DMS79 treated with DMSO at 0.1 percent for 48 hours (cell line): ENCODE results near the gene CDS2.
"Not testable (repeated sequence)": the region's sequence is repeated elsewhere in the genome, so short reads cannot be mapped to it uniquely, and the experiment has no call there.

Experiments
- DNase-seq: peaks from one replicate; lab custom pipeline; 2025; lab: John Stamatoyannopoulos, UW

CDS2 gene

DNA sequence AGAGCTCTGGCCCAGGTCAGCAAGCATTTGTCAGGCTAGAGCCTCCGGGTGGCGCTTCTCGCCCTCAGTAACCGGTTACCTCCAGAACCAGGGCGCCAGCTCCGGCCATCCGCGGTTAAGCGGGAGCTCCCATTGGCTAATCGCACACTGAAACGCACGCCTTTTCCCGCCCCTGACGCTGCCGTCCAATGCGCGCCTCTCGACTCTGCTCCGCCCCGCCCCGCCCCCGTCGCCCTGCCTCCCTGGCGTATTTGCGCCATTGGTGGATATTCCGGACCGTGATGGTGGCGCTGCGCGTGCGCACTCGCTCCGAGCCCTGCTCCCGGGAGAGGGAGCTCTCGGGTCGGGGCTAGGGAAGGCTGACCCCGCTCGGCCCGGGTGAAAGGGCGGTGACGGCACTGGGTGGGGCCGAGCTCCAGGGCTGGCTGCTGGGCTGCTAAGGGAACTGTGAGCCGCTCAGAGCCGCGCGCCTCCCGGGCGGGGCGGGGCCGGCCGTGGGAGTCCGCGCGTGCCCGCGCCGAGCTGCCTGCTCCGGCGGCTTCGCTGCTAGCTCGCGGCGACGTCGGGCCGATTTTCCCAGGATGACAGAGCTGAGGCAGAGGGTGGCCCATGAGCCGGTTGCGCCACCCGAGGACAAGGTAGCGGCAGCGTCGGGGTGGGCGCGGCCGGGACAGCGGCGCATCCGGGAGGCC, at the start of gene CDS2:
Gene CDS2 (plus strand): TSS at position 497 of the 692 bp plus-strand sequence. CDS start 85 bp downstream, at position 582.
- DNase-seq: peak; percentile 94

DNA sequence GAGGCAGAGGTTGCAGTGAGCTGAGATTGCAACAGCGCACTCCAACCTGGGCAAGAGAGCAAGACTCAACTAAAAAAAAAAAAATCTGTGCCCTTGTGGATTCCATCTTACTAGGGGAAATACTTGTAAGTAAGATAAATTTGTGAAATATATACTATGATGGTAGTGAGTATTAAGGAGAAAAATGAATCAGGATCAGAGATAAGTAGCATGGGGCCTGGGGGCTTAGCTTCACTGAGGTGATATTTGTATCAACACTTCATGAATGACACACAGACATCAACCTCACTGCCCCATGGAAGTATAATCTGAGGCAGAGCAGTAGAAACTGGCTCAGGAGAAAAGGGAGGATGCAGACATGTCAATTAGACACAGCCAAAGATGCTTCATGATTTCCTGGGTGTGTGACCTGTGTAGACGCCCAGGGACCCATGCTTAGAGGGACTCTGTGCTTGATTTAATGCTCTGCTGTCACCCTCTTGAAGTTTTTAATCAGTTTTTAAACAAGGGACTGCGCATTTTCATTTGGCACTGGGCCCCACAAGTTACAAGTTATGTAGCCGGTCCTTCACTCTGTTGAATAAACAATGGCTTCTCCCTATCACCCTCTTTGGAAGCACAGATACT, 48.9 kb upstream of the CDS2 start:
- no peak for DNase-seq

DNA sequence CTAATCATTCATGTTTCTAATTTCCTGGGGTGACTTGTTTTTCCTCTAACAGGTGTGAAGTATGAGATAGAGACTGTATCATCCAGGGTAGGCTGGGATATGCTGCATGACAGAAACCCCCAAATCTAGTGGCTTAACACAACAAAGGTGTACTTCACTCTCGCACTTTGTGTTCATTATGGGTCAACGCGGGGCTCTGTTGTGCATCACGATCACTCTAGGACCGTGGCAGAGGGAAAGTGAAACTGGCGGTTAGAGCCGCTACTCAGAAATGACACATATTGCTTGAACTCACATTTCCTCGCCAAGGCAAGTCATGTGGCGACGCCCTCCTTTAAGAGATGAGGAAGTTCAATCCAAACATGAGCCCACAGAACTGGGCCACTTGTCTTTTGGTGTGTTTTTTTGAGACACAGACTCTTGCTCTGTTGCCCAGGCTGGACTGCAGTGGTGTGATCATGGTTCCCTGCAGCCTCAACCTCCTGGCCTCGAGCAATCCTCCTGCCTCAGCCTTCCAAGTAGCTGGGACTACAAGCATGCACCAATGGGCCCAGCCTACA, 48.3 kb upstream of the CDS2 start:
- DNase-seq: no peak

DNA sequence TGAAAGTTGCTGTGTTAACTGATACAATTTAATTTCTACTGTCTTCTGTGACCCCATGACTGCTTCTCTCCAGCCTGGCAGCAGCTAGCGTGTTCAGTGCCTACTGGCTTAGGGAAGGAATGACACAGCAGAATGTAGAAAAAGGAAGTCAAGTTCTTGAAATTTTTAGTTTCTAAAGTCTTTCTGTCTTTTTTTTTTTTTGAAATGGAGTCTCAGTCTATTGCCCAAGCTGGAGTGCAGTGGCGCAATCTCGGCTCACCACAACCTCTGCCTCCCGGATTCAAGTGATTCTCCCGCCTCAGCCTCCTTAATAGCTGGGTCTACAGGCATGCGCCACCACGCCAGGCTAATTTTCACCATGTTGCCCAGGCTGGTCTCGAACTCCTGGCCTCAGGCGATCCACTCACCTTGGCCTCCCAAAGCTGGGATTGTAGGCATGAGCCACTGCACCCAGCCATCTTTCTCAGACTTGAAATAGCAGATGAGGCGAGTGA, 46.4 kb upstream of the CDS2 start:
- DNase-seq: no peak

DNA sequence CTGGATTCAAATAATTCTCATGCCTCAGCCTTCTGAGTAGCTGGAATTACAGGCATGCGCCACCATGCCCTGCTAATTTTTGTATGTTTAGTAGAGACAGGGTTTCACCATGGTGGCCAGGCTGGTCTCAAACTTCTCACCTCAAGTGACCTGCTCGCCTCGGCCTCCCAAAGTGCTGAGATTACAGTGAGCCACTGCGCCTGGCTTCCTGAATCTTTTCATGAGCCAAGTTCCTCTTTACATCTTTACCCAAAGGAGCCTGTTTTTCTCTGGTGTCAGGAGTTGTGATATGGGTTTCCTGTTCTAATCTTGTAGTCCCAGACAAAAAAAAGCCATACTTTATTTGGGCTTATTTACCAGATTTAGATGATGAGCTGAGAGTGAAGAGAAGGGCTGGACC, 41.4 kb upstream of the CDS2 start:
- DNase-seq: no peak

DNA sequence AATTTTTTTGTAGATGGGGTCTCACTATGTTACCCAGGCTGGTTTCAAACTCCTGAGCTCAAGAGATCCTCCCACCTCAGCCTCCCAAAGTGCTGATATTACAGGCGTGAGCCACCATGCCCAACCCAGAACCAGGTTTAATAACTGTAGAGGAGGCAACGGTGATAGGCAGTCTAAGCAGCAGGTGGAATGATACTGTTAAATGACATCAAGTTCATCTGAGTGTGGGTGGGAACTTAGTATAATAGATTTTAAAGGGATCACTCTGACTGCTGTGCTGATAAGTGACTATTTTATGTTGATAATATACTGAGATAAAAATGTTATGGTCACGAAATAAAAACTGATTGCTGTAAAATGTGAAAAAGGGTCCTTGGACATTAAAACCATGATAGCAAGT, 38.1 kb upstream of the CDS2 start:
- no peak for DNase-seq

DNA sequence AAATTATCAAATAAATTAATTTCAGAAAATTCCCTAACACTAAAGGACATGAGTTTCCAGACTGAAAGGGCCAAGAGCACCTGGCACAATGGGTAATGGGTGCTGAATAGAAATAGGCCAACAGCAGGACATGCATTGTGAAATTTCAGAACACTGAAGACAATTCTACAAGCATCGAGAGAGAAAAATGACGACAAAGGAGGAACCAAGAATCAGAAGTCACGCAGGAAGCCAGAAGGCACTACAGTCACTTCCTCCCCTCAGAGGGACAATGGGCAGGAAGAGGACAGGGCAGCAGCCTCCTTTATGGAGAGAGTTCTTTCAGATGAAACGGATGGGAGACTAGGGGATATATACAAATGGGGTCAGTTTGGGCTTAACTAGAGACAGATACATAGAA, 36.6 kb upstream of the CDS2 start:
- DNase-seq: no peak

DNA sequence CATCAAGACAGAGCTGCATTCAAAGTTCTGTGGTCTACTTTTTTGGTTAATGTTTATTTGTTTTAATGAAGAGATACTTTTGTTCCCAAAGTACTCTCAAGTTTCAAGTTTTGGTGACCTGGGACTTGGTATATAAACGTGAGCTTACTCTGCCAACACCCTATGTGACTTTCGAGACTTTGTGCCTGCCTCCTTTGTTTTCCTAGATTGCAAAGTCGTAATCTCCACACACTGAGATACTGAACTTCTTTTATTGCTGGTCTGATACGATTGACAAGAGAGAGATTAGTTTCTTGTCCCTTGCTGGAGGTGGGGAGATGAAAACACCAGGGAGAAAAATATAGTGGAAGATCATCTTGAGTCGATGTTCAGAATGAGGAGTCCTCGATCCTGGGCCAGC, 34.9 kb upstream of the CDS2 start:
- DNase-seq: no peak

DNA sequence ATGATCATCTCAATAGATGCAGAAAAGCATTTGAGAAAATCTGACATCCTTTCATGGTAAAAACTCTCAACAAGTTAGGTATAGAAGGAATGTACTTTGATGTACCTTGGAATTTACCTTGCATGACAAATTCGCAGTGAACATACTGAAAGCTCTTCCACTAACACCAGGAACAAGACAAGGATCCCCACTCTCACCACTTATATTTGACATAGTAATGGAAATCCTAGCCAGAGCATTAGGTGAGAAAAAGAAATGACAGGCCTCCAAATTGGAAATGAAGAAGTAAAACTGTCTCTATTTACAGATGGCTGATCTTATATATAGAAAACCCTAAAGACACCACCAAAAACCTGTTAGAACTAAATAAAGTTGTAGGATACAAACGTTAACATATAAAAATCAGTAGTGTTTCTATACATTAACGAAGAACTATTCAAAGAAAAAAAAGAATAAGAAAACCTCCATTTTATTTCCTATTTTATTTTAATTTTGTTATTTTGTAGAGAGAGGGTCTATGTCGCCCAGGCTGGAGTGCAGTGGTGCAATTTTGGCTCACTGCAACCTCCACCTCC, 34.0 kb upstream of the CDS2 start:
- no peak for DNase-seq

DNA sequence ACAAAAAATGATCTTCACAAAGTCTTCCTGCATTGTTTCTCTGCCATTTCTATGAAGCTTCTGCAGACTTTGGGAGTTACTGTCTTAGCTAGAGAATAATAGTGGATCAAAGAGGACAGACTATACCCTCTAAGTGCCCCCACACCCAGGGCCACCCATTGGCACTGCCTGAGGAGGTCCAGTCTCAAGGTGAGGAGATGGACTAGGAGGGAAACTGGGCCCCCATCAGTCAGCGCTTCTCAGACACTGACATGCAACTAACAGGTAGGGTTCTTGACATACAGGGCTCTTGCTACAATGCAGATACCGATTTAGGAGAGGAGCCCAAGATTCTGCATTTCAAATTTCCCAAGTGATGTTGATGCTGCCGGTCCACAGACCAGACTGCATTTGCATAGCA, 31.4 kb upstream of the CDS2 start:
- DNase-seq: no peak

DNA sequence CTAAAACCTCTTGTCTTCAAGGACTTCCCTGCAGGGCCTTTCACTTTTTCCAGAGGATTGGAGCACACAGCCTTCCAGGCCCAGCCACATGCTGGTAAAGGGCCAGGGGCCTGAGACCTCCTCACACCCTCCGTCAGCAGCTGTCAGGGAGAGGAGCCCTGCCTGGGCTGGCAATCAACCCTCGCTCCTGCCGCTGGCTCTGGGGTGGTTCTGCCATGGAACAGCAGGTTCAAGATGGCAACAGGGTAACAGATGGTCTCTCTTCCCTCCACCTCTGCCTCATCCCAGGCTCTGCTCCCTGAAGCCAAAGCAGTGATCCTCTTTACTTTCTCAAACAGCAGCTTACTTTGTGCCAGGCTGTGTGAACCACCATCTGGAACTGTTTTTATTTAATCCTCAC, 30.9 kb upstream of the CDS2 start:
- DNase-seq: no peak

DNA sequence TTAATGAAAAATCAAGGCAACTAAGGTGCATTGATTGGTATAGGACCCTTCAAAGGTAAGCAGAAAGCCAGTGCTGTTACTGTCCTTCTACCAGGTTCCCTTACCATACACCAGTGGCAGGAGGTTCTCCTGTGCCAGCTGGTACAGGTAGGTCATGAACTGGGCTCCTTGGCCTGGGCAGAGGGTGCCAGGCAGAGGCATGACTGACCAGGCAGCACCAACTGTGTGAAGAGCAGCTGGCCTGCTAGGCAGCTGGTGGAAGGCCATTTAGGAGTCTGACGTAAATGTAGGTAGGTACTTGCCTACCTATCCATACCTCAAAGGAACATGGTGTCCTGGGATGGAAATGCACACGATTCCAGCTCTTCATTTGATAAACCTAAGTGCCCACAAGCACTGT, 30.3 kb upstream of the CDS2 start:
- DNase-seq: no peak

DNA sequence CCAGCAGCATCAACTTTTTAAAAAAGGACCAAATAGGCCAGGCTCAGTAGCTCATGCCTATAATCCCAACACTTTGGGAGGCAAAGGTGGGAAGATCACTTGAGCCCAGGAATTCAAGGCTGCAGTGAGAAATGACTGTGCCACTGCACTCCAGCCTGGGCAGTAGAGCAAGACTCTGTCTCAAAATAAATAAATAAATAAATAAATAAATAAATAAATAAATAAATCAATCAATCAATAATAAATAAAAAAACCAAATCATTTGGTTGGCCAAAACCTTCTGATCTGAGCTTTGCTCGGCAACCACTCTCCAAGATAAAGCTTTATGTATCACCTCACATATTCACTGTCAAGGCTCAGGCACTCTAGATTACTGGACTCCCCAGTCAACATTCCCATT, 27.8 kb upstream of the CDS2 start:
- not testable (repeated sequence) for DNase-seq

DNA sequence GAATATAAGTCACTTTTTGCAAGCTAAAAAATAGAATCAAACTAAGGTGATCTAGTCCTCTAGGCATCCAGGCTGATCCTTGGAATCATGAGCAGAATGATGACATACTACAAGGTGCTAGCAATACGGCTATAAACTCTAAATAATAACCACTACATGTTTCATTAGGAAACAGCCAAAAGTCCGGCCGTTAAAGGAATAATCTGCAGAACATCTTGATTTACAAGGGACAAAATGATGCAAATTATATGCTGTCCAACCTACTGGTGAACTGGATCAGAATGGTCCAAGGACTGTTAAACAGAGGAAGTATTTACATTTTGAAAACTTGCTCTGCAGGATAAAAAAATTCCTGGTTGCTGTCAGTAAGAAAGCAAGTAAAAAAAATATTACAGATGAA, 26.9 kb upstream of the CDS2 start:
- not testable (repeated sequence) for DNase-seq

DNA sequence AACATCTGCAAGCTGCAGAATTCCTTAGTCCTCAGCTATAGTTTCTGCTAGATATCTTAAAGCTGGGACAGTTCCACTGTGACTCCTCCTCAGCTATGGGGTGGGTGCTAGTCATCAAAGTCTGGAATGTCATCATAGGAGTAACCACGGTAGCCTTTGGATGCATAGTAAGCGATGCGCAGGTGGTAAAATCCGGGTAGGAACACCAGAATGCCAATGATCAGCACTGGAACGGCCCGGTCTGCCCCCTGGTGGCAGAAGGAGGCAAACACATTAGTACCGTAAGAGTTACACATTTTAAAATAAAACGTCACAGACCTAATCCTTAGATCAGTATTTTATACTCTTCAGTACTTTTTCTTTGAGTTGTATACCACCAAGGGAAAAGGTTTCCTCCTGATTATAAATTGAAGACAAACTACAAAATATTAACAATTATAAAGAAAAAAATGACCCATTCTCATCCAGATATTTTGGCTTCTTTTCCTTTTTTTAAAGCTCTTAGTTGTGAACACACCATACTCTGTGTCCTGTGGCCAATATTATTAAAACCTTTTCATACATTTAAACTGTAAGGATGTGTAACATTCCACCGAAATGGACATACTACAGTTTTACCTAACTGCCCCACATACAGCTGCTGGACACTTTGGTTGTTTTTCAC, 26.0 kb upstream of the CDS2 start:
- peak; percentile 45 for DNase-seq

DNA sequence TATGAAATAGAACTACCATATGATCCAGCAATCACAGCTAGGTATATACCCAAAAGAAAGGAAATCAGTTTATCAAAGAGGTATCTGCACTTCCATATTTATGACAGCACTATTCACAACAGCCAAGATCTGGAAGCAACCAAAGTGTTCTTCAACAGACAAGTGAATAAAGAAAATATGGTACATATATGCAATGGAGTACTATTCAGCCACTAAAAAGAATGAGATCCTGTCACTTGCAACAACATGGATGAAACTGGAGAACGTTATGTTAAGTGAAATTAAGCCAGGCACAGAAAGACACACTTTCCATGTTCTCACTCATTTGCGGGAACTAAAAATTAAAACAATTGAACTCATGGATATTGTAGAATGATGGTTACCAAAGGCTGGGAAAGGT, 22.3 kb upstream of the CDS2 start:
- DNase-seq: no peak

DNA sequence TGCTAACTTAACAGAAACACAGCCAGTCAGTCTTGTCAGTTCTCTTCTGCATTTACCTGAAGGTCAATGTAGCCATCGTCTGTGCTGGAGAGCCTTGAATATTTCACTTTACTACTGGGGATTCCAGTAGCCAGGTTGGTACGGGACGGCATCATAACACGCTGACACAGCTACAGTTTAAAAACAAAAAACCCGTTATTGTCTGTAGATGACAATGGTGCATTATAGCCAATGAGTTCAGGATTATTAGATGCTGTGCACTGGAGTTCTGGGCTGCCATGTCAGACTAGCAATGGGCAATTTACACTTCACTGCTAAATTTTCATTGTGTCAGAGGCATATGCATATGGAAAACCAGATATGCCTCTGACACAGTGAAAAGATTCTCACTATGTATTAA, 17.5 kb upstream of the CDS2 start:
- DNase-seq: no peak

DNA sequence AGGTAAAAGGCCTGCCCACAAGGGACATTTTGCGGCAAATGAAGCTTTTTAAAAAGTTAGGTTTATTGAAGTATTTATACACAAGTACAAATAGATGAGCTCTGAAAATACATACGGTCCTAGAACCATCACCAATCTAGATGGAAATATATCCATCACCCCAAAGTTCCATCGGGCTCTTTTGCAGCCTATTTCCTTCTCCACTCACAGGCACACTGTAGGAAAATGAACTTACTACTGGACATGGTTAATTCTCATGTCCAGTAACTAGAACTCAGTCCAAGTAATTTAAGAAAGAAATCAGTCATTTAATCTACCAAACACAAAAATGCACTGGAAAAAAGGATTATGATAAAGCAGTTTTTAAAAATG, 13.2 kb upstream of the CDS2 start:
- DNase-seq: no peak

DNA sequence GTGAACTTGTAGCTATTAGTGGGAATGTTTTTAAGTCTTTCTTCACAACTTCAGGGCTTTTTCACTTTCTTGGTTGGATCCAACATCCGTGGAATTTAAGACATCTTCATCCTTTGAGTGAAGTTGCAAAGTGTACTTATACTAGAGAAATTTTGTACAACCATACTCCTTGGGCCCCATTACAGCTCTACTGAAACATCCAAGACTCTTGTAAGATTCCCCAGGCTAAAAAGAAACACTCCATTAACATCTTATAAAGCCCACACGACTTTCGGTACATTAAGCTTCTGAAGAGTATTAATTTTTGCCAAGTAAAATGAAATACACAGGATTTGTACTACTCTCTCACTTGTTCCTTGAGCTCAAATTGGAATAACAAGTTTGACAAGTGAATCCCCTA, 12.4 kb upstream of the CDS2 start:
- DNase-seq: no peak

DNA sequence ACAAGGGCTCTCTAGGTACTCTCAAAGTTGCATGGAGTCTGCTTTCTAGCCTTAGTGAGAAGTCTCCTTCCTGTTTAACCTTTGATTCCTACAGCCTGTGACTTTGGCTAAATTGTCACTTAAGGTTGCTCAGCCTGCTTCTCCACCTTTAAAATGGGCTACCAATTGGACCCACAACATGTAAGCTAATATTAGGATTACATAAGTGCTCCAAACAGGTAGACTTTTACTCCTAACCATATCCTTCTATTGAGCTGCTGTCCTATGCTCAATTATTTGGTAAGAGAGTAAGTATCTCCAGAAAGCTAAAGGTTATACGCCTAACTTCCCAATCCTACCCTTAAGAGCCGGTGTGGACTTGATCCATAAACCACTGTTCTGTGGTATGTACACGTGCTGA, 9.9 kb upstream of the CDS2 start:
- no peak for DNase-seq

DNA sequence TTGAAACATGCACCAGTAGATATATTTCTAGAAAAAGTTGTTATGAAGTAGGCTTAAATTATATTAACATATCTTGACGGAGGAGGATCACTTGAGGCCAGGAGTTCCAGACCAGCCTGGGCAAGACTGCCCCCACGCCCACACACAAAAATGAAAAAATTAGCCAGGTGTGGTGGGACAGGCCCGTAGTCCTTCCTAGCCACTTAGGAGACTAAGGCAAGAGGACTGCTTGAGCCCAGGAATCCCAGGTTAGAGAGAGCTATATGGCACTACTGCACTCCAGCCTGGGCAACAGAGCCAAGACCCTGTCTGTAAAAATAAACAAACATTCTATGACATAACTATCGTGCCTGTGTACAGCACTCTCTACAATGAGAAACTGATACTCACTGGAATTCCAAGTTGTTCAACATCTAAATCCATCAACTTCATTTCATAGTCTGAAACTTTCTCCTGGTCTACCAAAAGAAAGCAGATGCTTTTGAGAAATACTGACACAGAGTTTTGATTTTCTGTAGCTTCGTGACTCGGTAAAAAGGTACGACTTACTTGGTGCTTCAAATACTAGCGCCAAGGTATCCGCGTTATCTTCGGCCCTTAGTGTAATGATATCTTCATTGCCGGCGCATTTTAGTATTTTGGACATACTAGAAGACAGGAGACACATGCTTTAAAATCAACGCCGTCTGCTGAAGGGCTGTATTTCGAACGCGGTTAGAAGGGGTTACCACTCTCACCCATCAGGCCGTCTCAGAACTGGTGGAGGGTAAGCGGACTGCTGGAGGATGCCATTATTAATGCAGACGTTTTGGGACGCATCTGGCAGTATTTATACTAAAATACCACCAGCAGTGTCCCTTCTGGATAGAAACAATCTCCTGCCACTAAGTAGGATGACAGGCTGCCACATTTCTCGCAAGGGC, 8.3 kb upstream of the CDS2 start:
- peak; percentile 21 for DNase-seq

DNA sequence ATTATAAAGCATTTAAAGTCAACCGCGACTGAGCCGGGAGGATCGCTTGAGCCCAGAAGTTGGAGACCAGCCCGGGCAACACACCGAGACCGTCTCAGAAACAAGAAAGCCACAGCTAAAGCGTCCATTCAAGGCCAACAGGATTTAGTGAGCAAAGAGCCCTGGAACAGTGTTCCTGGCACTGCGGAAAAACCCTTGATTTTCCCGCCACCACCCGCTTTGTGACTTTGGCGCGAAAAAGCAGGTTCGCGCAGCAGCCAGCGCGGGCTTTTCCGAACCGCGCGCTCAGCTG, 7.7 kb upstream of the CDS2 start:
- no peak for DNase-seq
